GM12878 (cell line): Measurements from ENCODE around the gene ERN2. TPM values are rescaled to one million over a fixed set of nuclear protein-coding genes. Genes with fewer than 3 reads are reported as not detected.

Experiments
- ATAC-seq: fragments of 200-7000 bp; cut with Tn5 transposase; 3 replicates; pipeline ENCODE4 v1.9.1; 2020; ENCODE audit warnings: mild to moderate bottlenecking, moderate library complexity
- BruUV-seq: library from RNA; stranded (reverse); fragments of 400-500 nt; replicated peaks from 2 replicates; lab custom pipeline; 2021; lab: Mats Ljungman, UMichigan
- CTCF ChIA-PET: fragments of 300-600 bp; sonication (Branson Sonifier 250); formaldehyde crosslinking; extraction: SDS; loops from one replicate; lab custom pipeline; 2021; ENCODE audit warnings: inconsistent platforms; lab: Yijun Ruan, JAX
- POLR2A ChIA-PET: fragments of 350-600 bp; formaldehyde crosslinking; extraction: SDS; loops from one replicate; lab custom pipeline; 2021; ENCODE audit warnings: inconsistent platforms; lab: Charles Lee
- RAD21 ChIA-PET: fragments of 300-600 bp; sonication (Branson Sonifier 250); formaldehyde crosslinking; loops from one replicate; lab custom pipeline; 2023; ENCODE audit warnings: antibody characterized with exemption; ENCODE audit not compliant: unreplicated experiment; lab: Charles Lee
- SMC1A ChIA-PET: fragments of 300-600 bp; sonication (Branson Sonifier 250); formaldehyde crosslinking; loops from one replicate; lab custom pipeline; 2023; ENCODE audit not compliant: unreplicated experiment, uncharacterized antibody; lab: Charles Lee
- DNase-seq: peaks from one replicate; pipeline ENCODE4 v3.0.0-alpha.2; 2011; ENCODE audit warnings: low read depth, low spot score
- FAIRE-seq: peaks from 3 replicates; lab custom pipeline; 2011; peaks lifted over from hg19 to GRCh38; lab: Jason Lieb, UNC
- H2AFZ ChIP-seq: 2 replicates; pipeline ENCODE4 v1.6.0; 2011; ENCODE audit warnings: low read depth, low read length, control low read depth; ENCODE audit not compliant: control insufficient read depth
- H3K27ac ChIP-seq: 2 replicates; pipeline ENCODE4 v1.5.1; 2011; ENCODE audit warnings: control low read depth; ENCODE audit not compliant: control insufficient read depth, insufficient read depth
- H3K27me3 ChIP-seq, 2 experiments: replicated peaks in 1 of 2; 2 replicates each; pipeline versions ENCODE4 v1.6.0 to v1.6.1; 2011; ENCODE audit warnings: low read length in 1 of 2; ENCODE audit not compliant: control insufficient read depth in 2 of 2, insufficient read depth in 2 of 2
- H3K36me3 ChIP-seq, 2 experiments: 2 replicates each; pipeline ENCODE4 v1.5.1; 2011; ENCODE audit warnings: low read length in 1 of 2; ENCODE audit not compliant: control insufficient read depth in 2 of 2, insufficient read depth in 2 of 2
- H3K4me1 ChIP-seq: 2 replicates; pipeline ENCODE4 v1.6.1; 2011; ENCODE audit warnings: mild to moderate bottlenecking, low read length, moderate library complexity, mixed read lengths; ENCODE audit not compliant: control insufficient read depth, insufficient read depth
- H3K4me2 ChIP-seq: 2 replicates; pipeline ENCODE4 v1.6.0; 2011; ENCODE audit warnings: control low read depth; ENCODE audit not compliant: control insufficient read depth, insufficient read depth
- H3K4me3 ChIP-seq: fragments of 200-600 bp; sonication (generic); 2 replicates; pipeline ENCODE4 v1.5.1; 2016
- H3K79me2 ChIP-seq: 2 replicates; pipeline ENCODE4 v1.6.0; 2011; ENCODE audit warnings: low read length; ENCODE audit not compliant: control insufficient read depth, insufficient read depth
- H3K9ac ChIP-seq: 2 replicates; pipeline ENCODE4 v1.8.0; 2011; ENCODE audit warnings: low read length, control low read depth, mixed read lengths; ENCODE audit not compliant: control insufficient read depth, insufficient read depth
- H3K9me3 ChIP-seq: replicated peaks from 3 replicates; pipeline ENCODE4 v1.5.1; 2011; ENCODE audit warnings: mild to moderate bottlenecking, low read length; ENCODE audit not compliant: control insufficient read depth, insufficient read depth
- H4K20me1 ChIP-seq: 2 replicates; pipeline ENCODE4 v1.6.0; 2011; ENCODE audit not compliant: control insufficient read depth, insufficient read depth
- BMI1 ChIP-seq: fragments of 450-650 bp; IDR thresholded peaks from 2 replicates; pipeline ENCODE4 v1.6.1; 2016; ENCODE audit warnings: mild to moderate bottlenecking, moderate library complexity, borderline replicate concordance
- CBX5 ChIP-seq: sonication (generic); IDR thresholded peaks from 2 replicates; pipeline ENCODE4 v1.6.1; 2016; ENCODE audit warnings: low read depth, moderate library complexity, mild to moderate bottlenecking, inconsistent platforms
- EP300 ChIP-seq, 2 experiments: fragments of 150-350 bp in 1 of 2; IDR thresholded peaks; 2 replicates each; pipeline ENCODE4 v1.6.1; 2011 to 2012; ENCODE audit warnings: low read depth in 2 of 2, low read length in 2 of 2, borderline replicate concordance in 1 of 2, improper control_type of control experiment in 1 of 2, inconsistent platforms in 1 of 2; ENCODE audit not compliant: control insufficient read depth in 1 of 2
- FOXM1 ChIP-seq: IDR thresholded peaks from 2 replicates; pipeline ENCODE4 v1.6.1; 2012; ENCODE audit warnings: low read depth, mild to moderate bottlenecking, inconsistent platforms, low read length, moderate library complexity
- MYB ChIP-seq: fragments of 150-350 bp; IDR thresholded peaks from 2 replicates; pipeline ENCODE4 v1.6.1; 2014; ENCODE audit warnings: mild to moderate bottlenecking, low read depth, low read length, borderline replicate concordance
- MYC ChIP-seq: IDR thresholded peaks from 2 replicates; pipeline ENCODE4 v1.6.1; 2011; ENCODE audit warnings: mild to moderate bottlenecking, low read length, moderate library complexity, inconsistent platforms; ENCODE audit not compliant: insufficient read depth, insufficient replicate concordance, insufficient read length, severe bottlenecking
- RBBP5 ChIP-seq: fragments of 200-600 bp; sonication (generic); conservative IDR thresholded peaks from 2 replicates; pipeline ENCODE4 v1.6.1; 2016
- SREBF2 ChIP-seq: IDR thresholded peaks from 2 replicates; pipeline ENCODE4 v1.6.1; 2012; ENCODE audit warnings: mild to moderate bottlenecking, low read length
- WGBS: methylation state at CpG from one replicate; pipeline ENCODE4 v1.1.6; 2016; ENCODE audit warnings: low lambda C conversion rate; ENCODE audit not compliant: insufficient replicate concordance, insufficient coverage; ENCODE audit errors: missing lambda C conversion rate; 5-methylcytosine and 5-hydroxymethylcytosine counted together
- in situ Hi-C: fragments of 300-500 bp; cut with MboI; formaldehyde crosslinking; loops from 9 replicates; pipeline ENCODE4 v1.14.3; 2018; ENCODE audit warnings: mixed read lengths
- intact Hi-C: fragments of 100-400 bp; cut with micrococcal nuclease; formaldehyde crosslinking; loops from one replicate; pipeline ENCODE4 v1.14.2; 2022; ENCODE audit not compliant: unreplicated experiment
- polyA plus RNA-seq, 11 experiments: library from polyadenylated mRNA; depleted of rRNA in 4 of 11; unstranded in 6 of 11; stranded (reverse) in 5 of 11; fragments of >200 nt; fragmentation: Nextera tagmentation in 4 of 11; fragmentation: Illumina TruSeq in 1 of 11; extraction: Ambion mirVana in 4 of 11; extraction: Trizol in 1 of 11; gene quantifications; 1 replicate in 1 of 11; 2 replicates in 10 of 11; pipeline versions ENCODE4 v1.2.1 to v1.2.3, GENCODE V29; 2011 to 2016; ENCODE audit warnings: inconsistent platforms in 2 of 11, missing spikeins in 2 of 11, low read depth in 1 of 11
- total RNA-seq, 4 experiments: library from RNA; depleted of rRNA in 3 of 4; stranded (reverse); fragments of >200 nt in 3 of 4; fragmentation: Illumina TruSeq in 1 of 4; extraction: Trizol in 1 of 4; gene quantifications; 2 replicates each; pipeline versions ENCODE4 v1.2.1 to v1.2.3, GENCODE V29; 2013 to 2021
- TF ChIP-seq, protein P1 (sequence below): IDR thresholded peaks from 2 replicates; pipeline ENCODE4 v1.6.1; 2011; ENCODE audit warnings: low read depth, mild to moderate bottlenecking, low read length, moderate library complexity, borderline replicate concordance; ENCODE audit errors: extremely low read depth
- TF ChIP-seq, protein P2 (sequence below): fragments of 450-650 bp; IDR thresholded peaks from 2 replicates; pipeline ENCODE4 v1.6.1; 2017; ENCODE audit warnings: mild to moderate bottlenecking, moderate library complexity
- TF ChIP-seq, protein P3 (sequence below): fragments of 150-350 bp; IDR thresholded peaks from 2 replicates; pipeline ENCODE4 v1.6.1; 2014; ENCODE audit warnings: mild to moderate bottlenecking, low read depth, low read length
- TF ChIP-seq, protein P4 (sequence below): fragments of 450-650 bp; formaldehyde crosslinking; IDR thresholded peaks from 2 replicates; pipeline ENCODE4 v1.4.0; 2020; ENCODE audit warnings: mild to moderate bottlenecking, moderate library complexity

ERN2 gene
- total and polyA plus RNA-seq, 10 of the 15 experiments (the other 5 are each of a cell fraction or from before 2014, with no cell fraction given): 0.06 to 0.95 (median 0.36) TPM; not detected in 5

DNA sequence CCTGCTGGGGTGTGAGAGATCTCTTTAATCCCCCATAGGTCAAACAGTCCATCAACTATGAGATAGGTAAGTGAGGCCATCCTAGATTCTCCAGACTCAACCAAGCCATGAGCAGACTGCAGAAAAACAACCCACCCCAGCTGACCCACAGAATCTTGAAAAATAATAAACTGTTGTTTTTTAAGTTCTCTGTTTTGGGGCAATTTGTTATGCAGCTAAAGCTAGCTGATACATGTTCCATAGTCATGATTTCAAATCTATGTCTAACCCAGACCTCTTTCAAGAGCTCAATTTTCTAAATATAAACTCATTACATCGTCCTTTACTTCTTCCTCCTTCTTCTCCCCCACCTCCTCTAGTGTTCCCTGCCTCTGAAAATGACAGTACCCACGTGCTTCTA is 10.1 kb downstream of the ERN2 start:
- ATAC-seq (no peak), DNase-seq (no peak), FAIRE-seq (no peak)
- ChIA-PET RAD21 (no interaction called here), CTCF (no interaction called here), SMC1A (no interaction called here), POLR2A (no interaction called here)
- in situ Hi-C loops: no loop called here
- H3K9me3 ChIP-seq: peaks cover 4% of the 10 kb centered on the region; the same call in 1 of the 3 replicates
- H3K4me1 ChIP-seq: peaks cover 7% of the 10 kb centered on the region; the same call in 1 of the 2 replicates
- 0% methylated on average over 2 of the region's 2 CpGs for WGBS
- H3K79me2 ChIP-seq: no peaks in the 10 kb centered on the region
- intact Hi-C loops: no loop called here
- no peak overlapping the region for H2AFZ ChIP-seq
- no peak overlapping the region for H3K4me3 ChIP-seq
- no peaks in the 10 kb centered on the region for H4K20me1 ChIP-seq
- no peak overlapping the region for H3K4me2 ChIP-seq
- H3K27me3 ChIP-seq: no peaks in the 10 kb centered on the region
- no peaks in the 10 kb centered on the region for H3K36me3 ChIP-seq
- no peak overlapping the region for H3K9ac ChIP-seq
- BruUV-seq: no TSS peak
- H3K27ac ChIP-seq: no peak overlapping the region
- TF ChIP-seq RBBP5 (no peak), BMI1 (no peak), MYB (no peak), CBX5 (no peak), MYC (no peak), FOXM1 (no peak), SREBF2 (no peak), EP300 (IDR thresholded peaks at IDR 0.05; ENCODE audit: borderline replicate concordance in 1 of 2, control insufficient read depth in 1 of 2, low read depth in 2 of 2, low read length in 2 of 2) (no peak)
- TF ChIP-seq, protein P1, sequence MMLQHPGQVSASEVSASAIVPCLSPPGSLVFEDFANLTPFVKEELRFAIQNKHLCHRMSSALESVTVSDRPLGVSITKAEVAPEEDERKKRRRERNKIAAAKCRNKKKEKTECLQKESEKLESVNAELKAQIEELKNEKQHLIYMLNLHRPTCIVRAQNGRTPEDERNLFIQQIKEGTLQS: no peak
- TF ChIP-seq, protein P2, sequence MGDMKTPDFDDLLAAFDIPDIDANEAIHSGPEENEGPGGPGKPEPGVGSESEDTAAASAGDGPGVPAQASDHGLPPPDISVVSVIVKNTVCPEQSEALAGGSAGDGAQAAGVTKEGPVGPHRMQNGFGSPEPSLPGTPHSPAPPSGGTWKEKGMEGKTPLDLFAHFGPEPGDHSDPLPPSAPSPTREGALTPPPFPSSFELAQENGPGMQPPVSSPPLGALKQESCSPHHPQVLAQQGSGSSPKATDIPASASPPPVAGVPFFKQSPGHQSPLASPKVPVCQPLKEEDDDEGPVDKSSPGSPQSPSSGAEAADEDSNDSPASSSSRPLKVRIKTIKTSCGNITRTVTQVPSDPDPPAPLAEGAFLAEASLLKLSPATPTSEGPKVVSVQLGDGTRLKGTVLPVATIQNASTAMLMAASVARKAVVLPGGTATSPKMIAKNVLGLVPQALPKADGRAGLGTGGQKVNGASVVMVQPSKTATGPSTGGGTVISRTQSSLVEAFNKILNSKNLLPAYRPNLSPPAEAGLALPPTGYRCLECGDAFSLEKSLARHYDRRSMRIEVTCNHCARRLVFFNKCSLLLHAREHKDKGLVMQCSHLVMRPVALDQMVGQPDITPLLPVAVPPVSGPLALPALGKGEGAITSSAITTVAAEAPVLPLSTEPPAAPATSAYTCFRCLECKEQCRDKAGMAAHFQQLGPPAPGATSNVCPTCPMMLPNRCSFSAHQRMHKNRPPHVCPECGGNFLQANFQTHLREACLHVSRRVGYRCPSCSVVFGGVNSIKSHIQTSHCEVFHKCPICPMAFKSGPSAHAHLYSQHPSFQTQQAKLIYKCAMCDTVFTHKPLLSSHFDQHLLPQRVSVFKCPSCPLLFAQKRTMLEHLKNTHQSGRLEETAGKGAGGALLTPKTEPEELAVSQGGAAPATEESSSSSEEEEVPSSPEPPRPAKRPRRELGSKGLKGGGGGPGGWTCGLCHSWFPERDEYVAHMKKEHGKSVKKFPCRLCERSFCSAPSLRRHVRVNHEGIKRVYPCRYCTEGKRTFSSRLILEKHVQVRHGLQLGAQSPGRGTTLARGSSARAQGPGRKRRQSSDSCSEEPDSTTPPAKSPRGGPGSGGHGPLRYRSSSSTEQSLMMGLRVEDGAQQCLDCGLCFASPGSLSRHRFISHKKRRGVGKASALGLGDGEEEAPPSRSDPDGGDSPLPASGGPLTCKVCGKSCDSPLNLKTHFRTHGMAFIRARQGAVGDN: no peak
- TF ChIP-seq, protein P3, sequence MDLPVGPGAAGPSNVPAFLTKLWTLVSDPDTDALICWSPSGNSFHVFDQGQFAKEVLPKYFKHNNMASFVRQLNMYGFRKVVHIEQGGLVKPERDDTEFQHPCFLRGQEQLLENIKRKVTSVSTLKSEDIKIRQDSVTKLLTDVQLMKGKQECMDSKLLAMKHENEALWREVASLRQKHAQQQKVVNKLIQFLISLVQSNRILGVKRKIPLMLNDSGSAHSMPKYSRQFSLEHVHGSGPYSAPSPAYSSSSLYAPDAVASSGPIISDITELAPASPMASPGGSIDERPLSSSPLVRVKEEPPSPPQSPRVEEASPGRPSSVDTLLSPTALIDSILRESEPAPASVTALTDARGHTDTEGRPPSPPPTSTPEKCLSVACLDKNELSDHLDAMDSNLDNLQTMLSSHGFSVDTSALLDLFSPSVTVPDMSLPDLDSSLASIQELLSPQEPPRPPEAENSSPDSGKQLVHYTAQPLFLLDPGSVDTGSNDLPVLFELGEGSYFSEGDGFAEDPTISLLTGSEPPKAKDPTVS: no peak
- TF ChIP-seq, protein P4, sequence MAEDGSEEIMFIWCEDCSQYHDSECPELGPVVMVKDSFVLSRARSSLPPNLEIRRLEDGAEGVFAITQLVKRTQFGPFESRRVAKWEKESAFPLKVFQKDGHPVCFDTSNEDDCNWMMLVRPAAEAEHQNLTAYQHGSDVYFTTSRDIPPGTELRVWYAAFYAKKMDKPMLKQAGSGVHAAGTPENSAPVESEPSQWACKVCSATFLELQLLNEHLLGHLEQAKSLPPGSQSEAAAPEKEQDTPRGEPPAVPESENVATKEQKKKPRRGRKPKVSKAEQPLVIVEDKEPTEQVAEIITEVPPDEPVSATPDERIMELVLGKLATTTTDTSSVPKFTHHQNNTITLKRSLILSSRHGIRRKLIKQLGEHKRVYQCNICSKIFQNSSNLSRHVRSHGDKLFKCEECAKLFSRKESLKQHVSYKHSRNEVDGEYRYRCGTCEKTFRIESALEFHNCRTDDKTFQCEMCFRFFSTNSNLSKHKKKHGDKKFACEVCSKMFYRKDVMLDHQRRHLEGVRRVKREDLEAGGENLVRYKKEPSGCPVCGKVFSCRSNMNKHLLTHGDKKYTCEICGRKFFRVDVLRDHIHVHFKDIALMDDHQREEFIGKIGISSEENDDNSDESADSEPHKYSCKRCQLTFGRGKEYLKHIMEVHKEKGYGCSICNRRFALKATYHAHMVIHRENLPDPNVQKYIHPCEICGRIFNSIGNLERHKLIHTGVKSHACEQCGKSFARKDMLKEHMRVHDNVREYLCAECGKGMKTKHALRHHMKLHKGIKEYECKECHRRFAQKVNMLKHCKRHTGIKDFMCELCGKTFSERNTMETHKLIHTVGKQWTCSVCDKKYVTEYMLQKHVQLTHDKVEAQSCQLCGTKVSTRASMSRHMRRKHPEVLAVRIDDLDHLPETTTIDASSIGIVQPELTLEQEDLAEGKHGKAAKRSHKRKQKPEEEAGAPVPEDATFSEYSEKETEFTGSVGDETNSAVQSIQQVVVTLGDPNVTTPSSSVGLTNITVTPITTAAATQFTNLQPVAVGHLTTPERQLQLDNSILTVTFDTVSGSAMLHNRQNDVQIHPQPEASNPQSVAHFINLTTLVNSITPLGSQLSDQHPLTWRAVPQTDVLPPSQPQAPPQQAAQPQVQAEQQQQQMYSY: no peak
